Fibroblast of lung (primary cell): Measurements from ENCODE around the gene KRT2.

Source experiments
- EZH2 ChIP-seq: IDR thresholded peaks from 2 replicates; pipeline ENCODE4 v1.5.1; 2012; ENCODE audit warnings: low read length, control low read depth, mild to moderate bottlenecking; ENCODE audit errors: missing control alignments
- TF ChIP-seq, protein P1 (sequence below), 2 donors: IDR thresholded peaks in 1 of 2; conservative IDR thresholded peaks in 1 of 2; 1 replicate in 1 of 2; 2 replicates in 1 of 2; pipeline ENCODE4 v1.5.1; 2011 to 2012; ENCODE audit warnings: low read length in 2 of 2, control low read depth in 1 of 2, inconsistent platforms in 1 of 2, low read depth in 1 of 2, mild to moderate bottlenecking in 1 of 2

DNA sequence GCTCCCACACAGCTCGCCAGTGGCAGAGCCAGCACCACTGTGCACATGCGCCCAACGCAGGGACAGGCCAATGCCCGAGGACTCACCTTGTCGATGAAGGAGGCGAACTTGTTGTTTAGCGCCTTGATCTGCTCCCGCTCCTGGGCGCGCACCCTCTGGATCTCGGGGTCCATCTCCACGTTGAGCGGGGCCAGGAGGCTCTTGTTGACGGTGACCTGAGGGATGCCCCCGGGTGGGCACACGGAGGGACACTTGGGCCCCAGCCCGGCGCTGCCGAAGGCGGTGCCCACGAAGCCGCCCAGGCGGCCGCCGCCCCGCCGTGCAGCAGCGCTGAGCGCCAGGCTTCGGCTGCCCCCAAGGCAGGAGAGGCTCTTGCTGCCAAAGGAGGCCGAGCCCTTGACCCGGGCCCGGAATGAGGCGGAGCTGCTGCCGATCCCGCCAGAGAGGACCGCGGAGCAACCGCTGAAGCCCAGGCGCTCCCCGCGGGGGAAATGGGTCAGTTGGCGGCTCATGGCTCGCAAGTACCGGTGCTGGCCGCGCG lies 51.0 kb downstream of the KRT2 start, which contains the start of gene KRT72:
- TF ChIP-seq, protein P1, sequence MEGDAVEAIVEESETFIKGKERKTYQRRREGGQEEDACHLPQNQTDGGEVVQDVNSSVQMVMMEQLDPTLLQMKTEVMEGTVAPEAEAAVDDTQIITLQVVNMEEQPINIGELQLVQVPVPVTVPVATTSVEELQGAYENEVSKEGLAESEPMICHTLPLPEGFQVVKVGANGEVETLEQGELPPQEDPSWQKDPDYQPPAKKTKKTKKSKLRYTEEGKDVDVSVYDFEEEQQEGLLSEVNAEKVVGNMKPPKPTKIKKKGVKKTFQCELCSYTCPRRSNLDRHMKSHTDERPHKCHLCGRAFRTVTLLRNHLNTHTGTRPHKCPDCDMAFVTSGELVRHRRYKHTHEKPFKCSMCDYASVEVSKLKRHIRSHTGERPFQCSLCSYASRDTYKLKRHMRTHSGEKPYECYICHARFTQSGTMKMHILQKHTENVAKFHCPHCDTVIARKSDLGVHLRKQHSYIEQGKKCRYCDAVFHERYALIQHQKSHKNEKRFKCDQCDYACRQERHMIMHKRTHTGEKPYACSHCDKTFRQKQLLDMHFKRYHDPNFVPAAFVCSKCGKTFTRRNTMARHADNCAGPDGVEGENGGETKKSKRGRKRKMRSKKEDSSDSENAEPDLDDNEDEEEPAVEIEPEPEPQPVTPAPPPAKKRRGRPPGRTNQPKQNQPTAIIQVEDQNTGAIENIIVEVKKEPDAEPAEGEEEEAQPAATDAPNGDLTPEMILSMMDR (conservative IDR thresholded peaks at IDR 0.05 in 1 of 2, IDR thresholded peaks at IDR 0.05 in 1 of 2; ENCODE audit: low read depth in 1 of 2, low read length in 2 of 2): no peak
- no peak for TF ChIP-seq EZH2
